ENCODE results near the gene COQ6. TPM values are rescaled to one million over a fixed set of nuclear protein-coding genes. Genes with fewer than 3 reads are reported as not detected.

COQ6 gene
- total and polyA plus RNA-seq, 2 experiments from 2014 or later: 25.4 to 81.7 TPM

- no peaks in the 10 kb centered on the region for H3K27me3 ChIP-seq
- no peak for DNase-seq (ENCODE audit: low read depth in 1 of 2, low spot score in 1 of 2)
- H3K4me3 ChIP-seq: no peak overlapping the region
- H3K4me1 ChIP-seq (ENCODE audit: low read depth): no peaks in the 10 kb centered on the region
- no peaks in the 10 kb centered on the region for H3K9me3 ChIP-seq (ENCODE audit: low read depth)
- no peak overlapping the region for H3K27ac ChIP-seq
- TF ChIP-seq CTCF (IDR thresholded peaks at IDR 0.05; ENCODE audit: low read depth, low read length): no peak
- H3K36me3 ChIP-seq: no peaks in the 10 kb centered on the region
These were observed 5.5 kb upstream of the COQ6 start for GRCh38 chr14:73944432-73945158.

- DNase-seq (ENCODE audit: low read depth in 1 of 2, low spot score in 1 of 2): no peak
- no peaks in the 10 kb centered on the region for H3K36me3 ChIP-seq
- no peak overlapping the region for H3K27ac ChIP-seq
- H3K4me3 ChIP-seq: no peak overlapping the region
- no peaks in the 10 kb centered on the region for H3K4me1 ChIP-seq (ENCODE audit: low read depth)
- no peak for TF ChIP-seq CTCF (IDR thresholded peaks at IDR 0.05; ENCODE audit: low read depth, low read length)
- H3K9me3 ChIP-seq (ENCODE audit: low read depth): no peaks in the 10 kb centered on the region
- H3K27me3 ChIP-seq: no peaks in the 10 kb centered on the region
These were observed 4.9 kb upstream of the COQ6 start for GRCh38 chr14:73945159-73945670.

GRCh38 chr14:73953731-73954130 lies 3.6 kb downstream of the COQ6 start:
- TF ChIP-seq CTCF (IDR thresholded peaks at IDR 0.05; ENCODE audit: low read depth, low read length): no peak
- no peaks in the 10 kb centered on the region for H3K9me3 ChIP-seq (ENCODE audit: low read depth)
- no peaks in the 10 kb centered on the region for H3K27me3 ChIP-seq
- DNase-seq (ENCODE audit: low read depth in 1 of 2, low spot score in 1 of 2): no peak
- no peaks in the 10 kb centered on the region for H3K4me1 ChIP-seq (ENCODE audit: low read depth)
- no peak overlapping the region for H3K4me3 ChIP-seq
- H3K36me3 ChIP-seq: peaks cover 35% of the 10 kb centered on the region
- no peak overlapping the region for H3K27ac ChIP-seq

- Histone ChIP-seq H3K36me3 (peaks cover 50% of the 10 kb centered on the region), H3K9me3 (ENCODE audit: low read depth) (no peaks in the 10 kb centered on the region), H3K4me1 (ENCODE audit: low read depth) (no peaks in the 10 kb centered on the region), H3K4me3 (no peak overlapping the region), H3K27ac (no peak overlapping the region), H3K27me3 (no peaks in the 10 kb centered on the region)
- no peak for DNase-seq (ENCODE audit: low read depth in 1 of 2, low spot score in 1 of 2)
- TF ChIP-seq CTCF (IDR thresholded peaks at IDR 0.05; ENCODE audit: low read depth, low read length): no peak
These were observed 5.6 kb downstream of the COQ6 start for GRCh38 chr14:73955674-73956073.

- no peaks in the 10 kb centered on the region for H3K27me3 ChIP-seq
- no peaks in the 10 kb centered on the region for H3K4me1 ChIP-seq (ENCODE audit: low read depth)
- H3K9me3 ChIP-seq (ENCODE audit: low read depth): no peaks in the 10 kb centered on the region
- TF ChIP-seq CTCF (IDR thresholded peaks at IDR 0.05; ENCODE audit: low read depth, low read length): no peak
- H3K36me3 ChIP-seq: peaks cover 74% of the 10 kb centered on the region
- H3K27ac ChIP-seq: no peak overlapping the region
- DNase-seq (ENCODE audit: low read depth in 1 of 2, low spot score in 1 of 2): no peak
- no peak overlapping the region for H3K4me3 ChIP-seq
These were observed 8.5 kb downstream of the COQ6 start for GRCh38 chr14:73958591-73958990.
